Measurements from ENCODE around the gene B4GALT1.

DNA sequence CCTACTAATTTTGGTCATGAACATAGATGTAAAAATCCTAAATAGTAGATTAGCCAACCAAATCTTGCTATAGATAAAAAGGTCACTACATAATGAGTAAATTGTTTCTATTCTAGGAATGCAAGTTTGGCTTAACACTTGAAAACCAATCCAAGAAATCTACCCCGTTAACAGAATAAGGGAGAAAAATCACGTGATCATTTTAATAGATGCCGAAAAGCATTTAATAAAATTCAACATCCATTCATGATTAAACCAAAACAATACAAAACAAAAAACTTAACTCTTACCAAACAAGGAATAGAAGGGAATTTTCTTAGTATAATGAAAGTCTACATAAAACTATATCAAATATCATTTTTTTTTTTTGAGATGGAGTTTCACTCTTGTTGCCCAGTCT is 69.9 kb downstream of the B4GALT1 start:
- no peak for TF ChIP-seq POLR2AphosphoS5 (IDR thresholded peaks at IDR 0.05; ENCODE audit: low read depth, low read length)
- TF ChIP-seq POLR2A (IDR thresholded peaks at IDR 0.05; ENCODE audit: low read depth, low read length), result no peak

All from GM12892 (cell line).